HG03439 (cell line): Measurements from ENCODE around the gene TSSK2.
"Not testable (repeated sequence)": the region's sequence is repeated elsewhere in the genome, so short reads cannot be mapped to it uniquely, and the experiment has no call there.

Experiments used
- ATAC-seq: cut with Tn5 transposase; IDR thresholded peaks from one replicate; pipeline ENCODE4 v1.9.1; 2021; ENCODE audit warnings: mild to moderate bottlenecking, moderate library complexity; ENCODE audit not compliant: unreplicated experiment

The TSSK2 gene

DNA sequence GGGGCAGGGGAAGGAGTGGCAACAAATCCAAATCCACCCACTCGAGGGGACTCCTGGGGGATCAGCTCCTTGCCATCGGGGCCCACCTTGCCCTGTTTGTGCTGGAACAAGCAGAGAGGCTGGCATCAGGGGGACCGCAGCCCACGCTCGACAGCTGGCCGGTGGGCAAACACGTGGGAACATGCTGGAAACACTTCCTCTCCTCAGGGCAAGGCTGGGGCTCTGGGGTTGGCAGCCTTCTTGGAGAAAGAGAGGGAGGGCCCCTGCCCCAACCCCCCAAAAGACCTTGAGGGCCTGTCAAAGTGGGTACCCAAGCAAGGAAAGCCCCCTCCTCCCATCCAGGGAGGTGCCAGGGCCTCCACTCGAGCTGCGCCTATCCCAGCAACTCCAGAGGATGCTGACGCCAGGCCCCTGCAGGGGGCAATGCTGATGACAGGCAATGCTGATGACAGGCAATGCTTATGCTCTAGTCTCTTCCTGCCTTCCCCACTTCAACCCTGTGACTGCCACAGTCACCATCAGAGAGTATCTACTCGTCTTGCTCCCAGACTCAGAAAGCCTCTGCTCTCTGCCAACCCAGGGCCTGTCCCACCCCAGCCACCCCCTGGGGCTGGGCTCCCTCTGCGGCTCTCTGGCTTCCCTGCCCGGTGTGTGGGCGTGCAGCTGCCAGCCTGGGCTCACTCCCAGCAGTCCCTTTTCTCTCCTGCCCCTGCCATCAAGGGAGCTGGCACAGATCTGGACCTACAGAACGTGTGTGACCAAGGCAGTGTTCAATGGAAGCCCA, 7.3 kb downstream of the TSSK2 start:
- no peak for ATAC-seq

GRCh38 chr22:19139001-19139356, 7.9 kb downstream of the TSSK2 start:
- no peak for ATAC-seq

DNA sequence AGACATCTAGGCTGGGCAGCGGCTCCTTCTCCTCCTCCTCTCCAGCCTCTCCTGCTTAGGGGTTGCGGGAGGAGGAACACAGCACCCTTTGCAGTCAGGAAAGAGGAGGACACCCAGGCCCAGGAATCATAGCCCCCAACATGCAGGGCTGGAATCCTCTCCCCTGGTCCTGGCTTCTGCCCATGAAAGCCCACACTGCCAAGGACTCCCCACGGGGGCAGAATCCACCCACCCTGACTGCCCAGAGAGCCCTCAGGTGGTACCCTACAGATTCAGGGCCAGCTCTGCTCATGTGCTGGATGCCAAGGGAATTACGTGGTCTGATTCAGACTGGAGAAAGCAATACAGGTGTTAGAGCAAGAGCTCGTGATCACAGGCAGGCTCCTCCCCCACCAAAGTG, 8.9 kb downstream of the TSSK2 start:
- no peak for ATAC-seq

- ATAC-seq = no peak
Measured at GRCh38 chr22:19142394-19142793, 11.3 kb downstream of the TSSK2 start.

DNA sequence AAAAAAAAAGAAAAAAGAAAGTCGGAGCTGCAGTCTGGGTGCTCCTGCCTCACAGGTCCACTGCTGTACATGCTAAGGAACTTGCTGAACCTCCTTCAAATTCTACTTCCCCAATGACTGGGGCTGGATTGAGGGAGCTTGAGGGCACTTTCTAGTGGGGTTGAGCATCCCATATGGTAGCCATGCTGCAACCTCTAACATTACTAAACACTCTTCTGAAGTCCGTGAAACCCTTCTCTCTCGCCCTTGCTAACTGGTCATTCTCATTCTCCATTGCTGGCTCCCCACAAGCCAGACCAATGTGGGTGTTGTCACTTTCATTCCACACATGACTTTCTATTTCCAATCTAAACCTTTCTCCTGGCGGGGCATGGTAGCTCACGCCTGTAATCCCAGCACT, 12.1 kb downstream of the TSSK2 start:
- no peak for ATAC-seq

- ATAC-seq = no peak
Measured at GRCh38 chr22:19143967-19144400, 12.9 kb downstream of the TSSK2 start.

- no peak for ATAC-seq
Measured at GRCh38 chr22:19146215-19146968, 15.3 kb downstream of the TSSK2 start.

GRCh38 chr22:19147195-19147780, 16.2 kb downstream of the TSSK2 start:
- ATAC-seq = no peak

DNA sequence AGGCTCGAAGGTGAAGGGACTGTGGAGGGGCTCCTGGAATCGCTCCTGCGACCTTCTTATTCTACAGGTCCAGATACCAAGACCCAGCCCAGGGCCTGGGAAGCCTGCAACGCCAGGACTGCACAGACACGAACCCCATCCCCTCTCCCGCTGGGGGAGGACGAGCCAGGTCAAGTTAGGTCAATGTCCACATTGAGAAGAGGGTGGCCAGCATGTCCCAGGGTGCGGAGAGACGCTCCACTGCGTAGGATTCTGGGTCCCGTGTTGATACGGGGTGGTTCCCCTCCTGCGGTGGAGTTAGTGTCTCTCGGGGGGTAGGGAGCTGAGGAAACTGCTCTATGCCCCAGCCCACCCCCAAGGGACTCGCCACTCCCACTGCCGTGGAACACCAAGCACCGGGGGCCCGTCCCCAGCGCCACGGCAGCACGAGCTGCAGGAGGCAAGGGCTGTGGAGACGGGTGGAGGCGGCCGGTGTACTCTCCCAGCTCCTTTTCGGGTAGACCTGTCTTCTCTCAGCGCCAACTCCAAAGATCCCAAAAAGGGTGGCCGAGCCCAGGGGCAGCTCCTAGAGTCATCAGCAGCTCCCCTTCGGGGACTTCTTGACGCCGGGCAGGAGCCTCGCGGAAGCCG, 17.4 kb downstream of the TSSK2 start:
- no peak for ATAC-seq

- ATAC-seq = no peak
Measured at GRCh38 chr22:19149047-19149883, 18.2 kb downstream of the TSSK2 start.

DNA sequence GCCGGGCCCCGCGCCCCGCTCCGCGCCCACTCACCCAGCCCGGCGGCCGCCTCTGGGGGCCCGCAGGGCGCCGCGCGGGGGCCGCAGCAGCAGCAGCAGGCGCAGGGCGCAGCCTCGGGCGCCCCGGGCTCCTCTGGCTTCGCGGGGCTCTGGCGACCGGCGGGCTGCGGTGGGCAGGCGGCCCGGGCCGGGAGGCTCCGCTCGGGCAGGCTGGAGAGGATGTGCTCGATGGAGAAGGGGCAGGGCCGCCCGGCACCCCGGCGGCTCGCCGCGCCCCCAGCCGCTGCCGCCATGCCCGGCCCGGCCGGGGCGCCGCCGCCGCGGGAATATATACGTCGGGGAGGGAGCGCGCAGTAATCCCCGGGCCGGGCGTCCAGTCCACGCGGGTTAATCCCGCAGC, 18.9 kb downstream of the TSSK2 start, which contains the start of gene GSC2:
TSS of gene GSC2 (minus strand) at position 302 of the 400 bp plus-strand sequence. CDS start at position 293, 9 bp downstream.
- no peak for ATAC-seq

DNA sequence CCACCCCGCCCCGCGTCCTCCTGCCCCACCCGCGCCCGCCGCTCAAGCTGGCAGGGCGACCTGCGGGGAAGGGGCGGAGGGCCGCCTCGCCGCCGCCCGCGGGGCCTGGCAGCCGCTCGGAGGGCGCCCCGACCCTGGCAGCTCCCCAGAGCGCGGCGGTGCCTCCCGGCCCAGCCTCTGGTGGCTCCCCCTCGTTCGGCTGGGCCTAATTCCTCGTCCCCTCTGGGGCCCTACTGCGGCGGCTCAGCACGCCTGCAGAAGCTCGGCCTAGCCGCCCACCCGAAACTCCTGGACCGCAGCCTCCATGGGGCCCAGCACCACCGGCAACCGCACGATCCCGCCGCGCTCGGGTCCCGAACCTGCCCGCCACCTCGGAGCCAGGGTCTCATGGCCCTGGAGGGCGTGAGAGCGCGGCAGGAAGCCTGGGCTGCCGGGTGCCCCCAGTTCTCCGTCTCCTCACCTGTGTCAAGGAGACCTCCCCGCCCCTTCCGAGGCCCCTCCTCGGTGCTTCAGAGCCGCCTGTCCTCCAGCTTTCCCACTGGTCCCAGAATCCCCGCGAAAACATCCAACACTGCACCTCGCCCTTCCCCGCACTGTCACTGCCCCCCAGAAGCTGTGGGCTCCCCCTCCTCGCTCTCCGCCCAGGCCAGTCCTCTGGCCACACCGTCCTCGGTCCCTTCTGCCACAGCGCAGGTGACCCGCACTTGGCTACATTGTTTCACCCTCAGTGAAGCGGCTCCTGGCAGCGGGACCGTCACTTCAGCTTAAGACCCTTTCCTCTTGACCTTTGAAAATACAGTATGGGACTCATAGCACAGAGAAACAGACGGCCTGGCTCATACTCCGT, 19.6 kb downstream of the TSSK2 start:
- ATAC-seq = no peak

- no peak for ATAC-seq
Measured at GRCh38 chr22:19151329-19152191, 20.5 kb downstream of the TSSK2 start.

DNA sequence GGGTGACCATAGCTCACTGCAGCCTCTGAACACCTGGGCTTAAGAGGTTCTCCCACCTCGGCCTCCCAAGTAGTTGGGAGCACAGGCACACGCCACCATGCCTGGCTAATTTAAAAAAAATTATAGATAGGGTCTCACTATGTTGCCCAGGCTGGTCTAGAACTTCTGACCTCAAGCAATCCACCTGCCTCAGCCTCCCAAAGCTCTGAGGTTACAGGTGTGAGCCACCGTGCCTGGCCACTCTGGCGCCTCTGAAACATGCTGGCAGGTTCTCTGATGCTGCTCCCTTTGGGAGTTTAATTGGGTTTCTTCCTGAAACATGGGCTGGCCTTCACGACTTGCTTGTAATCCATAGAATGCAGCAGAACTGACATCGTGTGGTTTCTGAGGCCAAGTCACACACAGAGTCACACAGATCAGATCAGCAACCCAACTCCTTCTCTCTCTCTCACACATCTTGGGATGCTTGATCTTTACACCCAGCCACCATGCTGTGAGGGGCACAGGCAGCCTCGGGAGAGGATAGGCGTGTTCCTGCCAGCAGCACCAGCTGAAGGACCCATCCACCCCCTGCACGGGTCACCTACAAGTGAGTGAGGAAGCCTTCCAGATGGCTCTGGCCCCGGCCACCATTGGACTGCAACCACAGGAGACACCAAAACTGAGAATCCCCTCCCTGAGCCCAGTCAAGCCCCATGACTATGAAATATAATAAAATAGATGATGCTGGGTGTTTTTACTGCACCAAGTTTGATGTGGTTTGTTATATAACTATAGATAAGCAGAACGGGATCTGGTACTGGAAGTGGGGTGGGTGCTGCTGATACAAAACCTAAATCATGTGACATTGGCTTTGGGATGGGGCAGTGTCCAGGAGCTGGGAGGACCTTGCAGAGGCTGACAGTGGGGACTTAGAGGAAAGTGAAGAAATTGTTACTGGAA, 22.1 kb downstream of the TSSK2 start:
- no peak for ATAC-seq

DNA sequence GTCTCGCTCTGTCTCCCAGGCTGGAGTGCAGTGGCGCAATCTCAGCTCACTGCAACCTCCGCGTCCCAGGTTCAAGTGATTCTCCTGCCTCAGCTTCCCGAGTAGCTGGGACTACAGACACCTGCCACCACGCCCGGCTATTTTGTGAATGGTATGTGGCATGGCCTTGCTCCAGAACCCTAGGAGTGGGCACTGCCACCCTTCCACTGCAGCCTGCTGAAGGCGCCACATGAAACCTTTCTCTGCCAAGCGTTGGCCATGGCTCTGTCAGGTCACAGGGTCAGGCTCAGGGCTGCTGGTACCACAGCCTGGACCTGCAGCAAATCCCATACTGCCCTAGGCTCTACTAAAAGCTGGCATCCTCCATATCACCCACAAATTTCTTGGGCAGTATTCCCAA, 25.0 kb downstream of the TSSK2 start:
- ATAC-seq = not testable (repeated sequence)

DNA sequence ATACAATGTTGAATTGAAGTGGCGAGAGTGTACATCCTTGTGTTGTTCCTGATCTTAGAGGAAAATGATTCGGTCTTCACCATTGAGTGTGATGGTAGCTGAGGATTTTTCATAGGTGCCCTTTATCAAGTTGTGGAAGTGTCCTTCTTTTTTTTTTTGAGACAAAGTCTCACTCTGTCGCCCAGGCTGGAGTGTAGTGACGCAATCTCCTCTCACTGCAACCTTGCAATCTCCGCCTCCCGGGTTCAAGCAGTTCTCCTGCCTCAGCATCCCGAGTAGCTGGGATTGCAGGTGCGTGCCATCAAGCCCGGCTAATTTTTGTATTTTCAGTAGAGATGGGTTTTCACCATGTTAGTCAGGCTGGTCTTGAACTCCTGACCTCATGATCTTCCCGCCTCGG, 27.5 kb downstream of the TSSK2 start:
- ATAC-seq = not testable (repeated sequence)

GRCh38 chr22:19164425-19164824, 33.3 kb downstream of the TSSK2 start:
- ATAC-seq = no peak

DNA sequence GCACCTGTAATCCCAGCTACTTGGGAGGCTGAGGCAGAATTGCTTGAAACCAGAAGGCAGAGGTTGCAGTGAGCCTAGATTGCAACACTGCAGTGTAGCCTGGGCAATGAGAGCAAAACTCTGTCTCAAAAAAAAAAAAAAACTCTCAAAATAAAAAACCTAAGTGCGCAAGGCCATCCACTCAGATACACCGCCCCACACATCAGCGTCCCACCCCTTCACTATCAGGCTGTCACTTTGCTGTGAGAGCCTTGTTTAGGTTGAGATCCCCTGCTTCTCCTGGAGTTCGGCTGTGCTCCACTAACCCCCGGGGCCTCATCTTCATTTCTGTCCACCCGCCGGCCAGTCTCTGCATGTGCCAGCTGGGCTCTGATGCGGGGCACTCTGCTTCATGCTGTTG, 35.3 kb downstream of the TSSK2 start:
- ATAC-seq = no peak
